ENCODE measurements around the gene RPS25. TPM values are rescaled to one million over a fixed set of nuclear protein-coding genes. Genes with fewer than 3 reads are reported as not detected.
"Not testable (repeated sequence)": the region's sequence is repeated elsewhere in the genome, so short reads cannot be mapped to it uniquely, and the experiment has no call there.

RPS25 gene
- total RNA-seq, 1 donor from 2014 or later = 2,482 TPM

GRCh38 chr11:119034813-119035212 lies 16.7 kb upstream of the RPS25 start:
- H3K27me3 Mint-ChIP-seq (ENCODE audit: insufficient read depth, low read depth) = no peaks in the 10 kb centered on the region

GRCh38 chr11:119033421-119033820 lies 15.3 kb upstream of the RPS25 start:
- not testable (repeated sequence) for H3K27ac Mint-ChIP-seq, H3K36me3 Mint-ChIP-seq
- H4K20me1 ChIP-seq (ENCODE audit: low read depth) = peaks cover 15% of the 10 kb centered on the region

More at GRCh38 chr11:119034813-119035212, 16.7 kb upstream of the RPS25 start:
- Histone ChIP-seq H4K20me1 (ENCODE audit: low read depth) (peaks cover 3% of the 10 kb centered on the region), H3K9ac (no peak overlapping the region), H3K4me3 (no peak overlapping the region), H3K9me3 (ENCODE audit: low read depth) (no peaks in the 10 kb centered on the region), H3F3A (ENCODE audit: low read depth) (peaks cover 15% of the 10 kb centered on the region), H2AFZ (replicated peaks) (no peak overlapping the region), H3K4me1 (peaks cover 8% of the 10 kb centered on the region), H3K36me3 (no peaks in the 10 kb centered on the region), H3K27ac (no peak overlapping the region), H3K27me3 (no peaks in the 10 kb centered on the region), H3K79me2 (ENCODE audit: low read depth) (peaks cover 3% of the 10 kb centered on the region), H3K4me2 (no peak overlapping the region)
- H3K4me1 Mint-ChIP-seq = peaks cover 12% of the 10 kb centered on the region
- H3K9me3 Mint-ChIP-seq = no peaks in the 10 kb centered on the region
- H3K27ac Mint-ChIP-seq = no peak overlapping the region
- no peak overlapping the region for H3K4me3 Mint-ChIP-seq
- H3K36me3 Mint-ChIP-seq = no peaks in the 10 kb centered on the region
- DNase-seq (ENCODE audit: low spot score) = no peak
- TF ChIP-seq EZH2phosphoT487 (IDR thresholded peaks at IDR 0.05) = no peak

DNA sequence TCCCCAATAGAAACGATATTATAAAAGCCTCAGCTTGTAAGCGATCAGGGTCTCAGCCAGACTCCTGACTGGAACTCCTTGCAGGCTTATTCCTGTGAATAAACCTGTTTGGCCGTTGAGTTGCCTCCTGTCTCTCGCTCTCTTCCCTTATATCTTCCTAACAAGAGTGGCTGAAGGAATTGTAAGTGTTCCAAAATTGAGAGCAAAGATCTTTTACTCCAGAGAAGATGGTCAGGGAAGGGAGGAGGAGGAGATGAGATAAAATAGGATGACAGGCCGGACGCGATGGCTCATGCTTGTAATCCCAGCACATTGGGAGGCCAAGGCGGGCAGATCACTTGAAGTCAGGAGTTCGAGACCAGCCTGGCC lies 13.8 kb upstream of the RPS25 start:
- no peak overlapping the region for H3K9ac ChIP-seq
- Mint-ChIP-seq H3K27me3 (ENCODE audit: insufficient read depth, low read depth) (no peaks in the 10 kb centered on the region), H3K4me3 (peak overlapping the region; percentile 11), H3K27ac (no peak overlapping the region), H3K4me1 (peaks cover 17% of the 10 kb centered on the region), H3K9me3 (no peaks in the 10 kb centered on the region), H3K36me3 (peaks cover 8% of the 10 kb centered on the region)
- no peak for DNase-seq (ENCODE audit: low spot score)
- H4K20me1 ChIP-seq (ENCODE audit: low read depth) = peaks cover 22% of the 10 kb centered on the region
- H3K4me1 ChIP-seq = peaks cover 10% of the 10 kb centered on the region
- H3K27me3 ChIP-seq = no peaks in the 10 kb centered on the region
- H3F3A ChIP-seq (ENCODE audit: low read depth) = peaks cover 13% of the 10 kb centered on the region
- H3K4me3 ChIP-seq = no peak overlapping the region
- H2AFZ ChIP-seq (replicated peaks) = no peak overlapping the region
- H3K9me3 ChIP-seq (ENCODE audit: low read depth) = no peaks in the 10 kb centered on the region
- no peak overlapping the region for H3K4me2 ChIP-seq
- TF ChIP-seq EZH2phosphoT487 (IDR thresholded peaks at IDR 0.05) = no peak
- no peaks in the 10 kb centered on the region for H3K36me3 ChIP-seq
- H3K27ac ChIP-seq = no peak overlapping the region
- H3K79me2 ChIP-seq (ENCODE audit: low read depth) = peaks cover 28% of the 10 kb centered on the region

More at GRCh38 chr11:119033421-119033820, 15.3 kb upstream of the RPS25 start:
- H3K36me3 ChIP-seq; H3K9me3 Mint-ChIP-seq; H3K4me3 Mint-ChIP-seq; H3K9ac ChIP-seq; H3K27ac ChIP-seq; H3K4me3 ChIP-seq; H2AFZ ChIP-seq (replicated peaks); DNase-seq (ENCODE audit: low spot score); H3K27me3 Mint-ChIP-seq (ENCODE audit: insufficient read depth, low read depth); H3K9me3 ChIP-seq (ENCODE audit: low read depth); H3K4me2 ChIP-seq; H3K27me3 ChIP-seq: not testable (repeated sequence)
- Histone ChIP-seq H3K4me1 (peaks cover 10% of the 10 kb centered on the region), H3F3A (ENCODE audit: low read depth) (peaks cover 13% of the 10 kb centered on the region), H3K79me2 (ENCODE audit: low read depth) (peaks cover 17% of the 10 kb centered on the region)
- peaks cover 13% of the 10 kb centered on the region for H3K4me1 Mint-ChIP-seq

- no peaks in the 10 kb centered on the region for H3K9me3 ChIP-seq (ENCODE audit: low read depth)
- H3K27me3 Mint-ChIP-seq (ENCODE audit: insufficient read depth, low read depth) = no peaks in the 10 kb centered on the region
- H3K27ac ChIP-seq = no peak within 1 kb of the TSS
- peaks cover 22% of the 10 kb centered on the region for H4K20me1 ChIP-seq (ENCODE audit: low read depth)
- H3K4me2 ChIP-seq = peak within 1 kb of the TSS; percentile 86
- peaks cover 10% of the 10 kb centered on the region for H3K4me1 ChIP-seq
- H3K36me3 ChIP-seq = no peaks in the 10 kb centered on the region
- peaks cover 9% of the 10 kb centered on the region for H3K36me3 Mint-ChIP-seq
- H3K9ac ChIP-seq = peak within 1 kb of the TSS; percentile 2
- peak within 1 kb of the TSS; percentile 79 for H2AFZ ChIP-seq (replicated peaks)
- H3K79me2 ChIP-seq (ENCODE audit: low read depth) = peaks cover 28% of the 10 kb centered on the region
- no peaks in the 10 kb centered on the region for H3K27me3 ChIP-seq
- peak within 1 kb of the TSS; percentile 71 for H3K4me3 ChIP-seq
- peaks cover 17% of the 10 kb centered on the region for H3K4me1 Mint-ChIP-seq
- H3K27ac Mint-ChIP-seq = peak within 1 kb of the TSS; percentile 82
- peak within 1 kb of the TSS; percentile 84 for H3K4me3 Mint-ChIP-seq
- DNase-seq (ENCODE audit: low spot score) = peak; percentile 99
- TF ChIP-seq, protein P1, sequence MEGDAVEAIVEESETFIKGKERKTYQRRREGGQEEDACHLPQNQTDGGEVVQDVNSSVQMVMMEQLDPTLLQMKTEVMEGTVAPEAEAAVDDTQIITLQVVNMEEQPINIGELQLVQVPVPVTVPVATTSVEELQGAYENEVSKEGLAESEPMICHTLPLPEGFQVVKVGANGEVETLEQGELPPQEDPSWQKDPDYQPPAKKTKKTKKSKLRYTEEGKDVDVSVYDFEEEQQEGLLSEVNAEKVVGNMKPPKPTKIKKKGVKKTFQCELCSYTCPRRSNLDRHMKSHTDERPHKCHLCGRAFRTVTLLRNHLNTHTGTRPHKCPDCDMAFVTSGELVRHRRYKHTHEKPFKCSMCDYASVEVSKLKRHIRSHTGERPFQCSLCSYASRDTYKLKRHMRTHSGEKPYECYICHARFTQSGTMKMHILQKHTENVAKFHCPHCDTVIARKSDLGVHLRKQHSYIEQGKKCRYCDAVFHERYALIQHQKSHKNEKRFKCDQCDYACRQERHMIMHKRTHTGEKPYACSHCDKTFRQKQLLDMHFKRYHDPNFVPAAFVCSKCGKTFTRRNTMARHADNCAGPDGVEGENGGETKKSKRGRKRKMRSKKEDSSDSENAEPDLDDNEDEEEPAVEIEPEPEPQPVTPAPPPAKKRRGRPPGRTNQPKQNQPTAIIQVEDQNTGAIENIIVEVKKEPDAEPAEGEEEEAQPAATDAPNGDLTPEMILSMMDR (IDR thresholded peaks at IDR 0.05) = no peak
- TF ChIP-seq EZH2 (IDR thresholded peaks at IDR 0.05) (no peak), EZH2phosphoT487 (IDR thresholded peaks at IDR 0.05) (no peak)
- H3K9me3 Mint-ChIP-seq = no peaks in the 10 kb centered on the region
- H3F3A ChIP-seq (ENCODE audit: low read depth) = peaks cover 13% of the 10 kb centered on the region
These were observed 12.3 kb upstream of the RPS25 start, which contains the start of gene SLC37A4 for GRCh38 chr11:119030329-119031047. SLC37A4 (minus strand) TSS chr11:119030877.

All from neural progenitor cell (in vitro differentiated cells).